NCI-H1105 (cell line): ENCODE results near the gene SNTG2.

Source experiments
- DNase-seq: peaks from one replicate; lab custom pipeline; 2025; lab: John Stamatoyannopoulos, UW

The SNTG2 gene

DNA sequence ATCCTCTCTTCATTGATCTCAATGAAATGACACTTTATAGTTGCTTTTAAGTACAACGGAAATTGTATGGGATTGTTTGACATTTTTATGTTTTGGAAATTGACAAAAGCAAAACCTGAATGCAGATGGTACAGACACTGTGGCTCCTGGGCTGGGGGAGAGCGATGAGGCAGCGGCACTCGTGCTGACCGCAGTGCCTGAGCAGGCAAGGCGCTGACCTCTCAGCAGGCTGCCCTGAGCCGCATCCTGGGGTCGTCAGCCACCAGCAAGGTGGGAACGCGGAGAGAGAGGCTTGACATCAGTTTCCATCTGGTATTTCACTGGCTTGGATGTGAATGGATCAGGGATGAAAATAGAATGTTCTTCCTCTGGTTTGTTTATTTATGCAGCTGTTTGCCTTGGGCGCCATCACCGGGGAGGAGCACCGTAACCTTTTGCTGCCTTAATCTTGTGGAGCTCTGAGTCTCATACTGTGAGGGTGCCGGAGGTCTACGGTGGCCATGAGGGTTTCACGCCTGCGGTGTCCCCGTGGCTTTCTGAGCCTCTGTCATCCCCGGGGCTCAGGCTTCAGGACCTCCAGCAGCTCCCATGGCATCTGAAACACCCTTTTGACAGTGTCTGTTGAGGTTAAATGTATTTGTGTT lies 367.8 kb downstream of the SNTG2 start:
- no peak for DNase-seq

DNA sequence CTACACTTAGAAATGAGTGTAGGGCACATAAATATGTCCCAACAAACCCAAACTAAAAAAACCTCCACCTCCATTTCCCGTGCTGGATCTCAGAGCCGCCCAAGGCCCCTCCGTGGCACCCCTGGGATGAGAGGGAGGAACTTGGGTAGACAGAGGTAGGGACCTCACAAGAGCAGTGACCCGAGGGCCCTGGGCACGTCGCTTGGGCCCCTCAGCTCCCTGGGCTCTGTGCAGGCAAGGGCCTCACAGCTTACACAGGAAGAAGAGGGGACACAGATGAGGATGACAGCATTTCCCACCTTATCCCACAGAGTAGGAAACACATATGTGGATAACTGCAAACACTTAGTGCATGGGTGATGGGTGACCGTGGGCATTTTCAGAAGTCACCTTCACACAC lies 368.7 kb downstream of the SNTG2 start:
- no peak for DNase-seq

DNA sequence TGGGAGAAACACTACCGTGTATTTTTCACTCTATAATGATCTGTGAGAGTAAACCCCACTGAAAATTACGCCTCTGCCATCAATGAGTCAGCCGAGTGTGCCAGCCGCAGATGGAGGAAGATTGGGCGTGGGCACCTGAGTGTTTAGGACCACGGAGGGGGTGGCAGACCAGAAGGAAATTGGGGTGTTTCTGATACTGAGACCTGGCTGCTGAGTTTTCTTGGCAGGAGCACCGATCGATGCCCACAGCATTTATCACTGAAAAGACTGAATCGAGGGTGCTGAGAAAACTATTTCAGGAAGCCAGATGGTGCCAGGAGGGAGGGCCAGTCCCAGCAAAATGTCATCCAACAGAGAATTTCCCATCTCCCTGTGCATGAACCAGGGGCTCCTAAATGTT lies 370.7 kb downstream of the SNTG2 start:
- DNase-seq, result no peak

DNA sequence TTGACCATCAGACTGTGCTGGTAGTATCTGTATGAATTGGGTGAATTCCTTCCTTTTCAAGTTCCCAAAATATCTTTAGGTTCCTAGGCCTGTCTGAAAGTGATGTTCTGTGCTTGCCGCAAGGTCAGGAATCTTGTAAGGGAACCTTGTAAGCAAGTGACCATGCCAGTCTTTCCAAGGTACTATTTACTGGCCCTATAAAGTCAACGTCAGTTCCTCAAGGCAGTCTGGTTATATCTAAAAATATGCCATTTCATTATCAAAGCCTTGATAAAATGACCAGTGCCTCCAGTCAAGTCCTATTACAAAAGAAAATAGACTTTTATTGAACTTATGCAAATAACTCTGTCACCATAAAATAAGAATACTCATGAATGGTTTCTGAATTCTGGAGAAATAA lies 374.2 kb downstream of the SNTG2 start:
- DNase-seq, result no peak

DNA sequence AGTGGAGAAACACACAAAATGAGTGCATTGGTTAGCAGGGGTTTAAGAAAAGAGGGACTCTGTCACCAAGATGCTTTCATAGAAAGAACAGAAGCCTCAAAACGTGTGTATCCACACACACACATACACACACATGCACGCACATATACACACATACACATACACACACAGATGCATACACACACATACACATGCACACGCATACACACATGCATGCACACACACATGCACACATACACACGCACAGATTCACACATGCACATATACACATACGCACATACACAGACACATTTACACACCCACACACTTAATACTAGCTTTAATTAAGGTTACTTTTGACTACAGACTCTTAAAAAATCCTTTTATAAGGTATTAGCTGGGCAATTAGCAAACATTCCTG lies 378.0 kb downstream of the SNTG2 start:
- DNase-seq, result no peak

DNA sequence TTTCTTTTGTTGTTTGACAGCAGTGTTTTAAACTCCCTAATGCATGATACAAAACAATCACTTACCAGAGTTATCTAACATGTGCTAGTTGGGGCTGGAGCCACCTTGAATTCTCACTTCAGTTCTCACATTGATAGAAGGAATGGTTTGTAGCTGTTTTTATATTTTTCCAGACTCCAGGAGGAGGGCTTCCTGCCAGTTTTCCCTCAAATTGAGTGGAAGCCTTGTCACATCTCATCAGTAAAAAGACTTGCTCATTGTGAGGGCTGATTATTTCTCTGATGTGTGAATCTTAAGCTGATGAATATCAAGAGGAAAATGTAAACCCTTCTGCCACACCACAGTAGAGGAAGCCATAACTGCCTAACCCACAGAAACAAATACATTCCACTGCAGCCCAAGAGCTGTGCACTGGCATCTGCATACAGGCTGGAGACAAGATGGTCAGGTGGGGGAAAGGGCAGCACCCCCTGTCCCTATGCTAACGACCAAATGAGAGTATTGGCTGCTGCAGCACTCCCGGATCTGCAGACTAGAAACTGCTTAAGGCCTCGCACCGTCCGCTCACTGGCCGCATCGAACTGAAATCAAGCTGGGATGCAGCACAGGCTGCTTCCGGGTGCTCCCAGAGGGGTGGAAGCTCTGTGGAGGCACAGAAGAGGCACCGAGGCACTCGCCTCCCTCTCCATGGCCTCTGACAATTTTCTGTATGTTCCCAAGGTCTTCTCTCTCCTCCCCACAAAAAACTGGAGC lies 388.9 kb downstream of the SNTG2 start:
- no peak for DNase-seq

DNA sequence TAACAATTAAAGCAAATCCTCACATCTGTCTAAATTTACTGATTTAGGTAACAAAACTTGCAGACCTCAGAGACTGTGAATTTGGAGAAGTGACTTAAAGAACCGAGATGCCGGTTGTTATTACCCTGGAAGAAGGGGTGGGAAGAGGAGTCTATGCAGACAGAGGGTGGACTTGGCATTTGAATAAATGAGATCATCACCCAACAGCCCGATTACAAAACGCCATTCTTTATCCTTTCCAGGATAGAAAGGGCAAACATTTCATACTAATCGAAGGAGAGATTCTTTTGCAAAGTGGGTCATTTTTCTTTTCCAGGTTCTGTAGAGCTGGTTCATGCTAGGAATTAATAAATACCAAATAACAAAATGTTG lies 389.5 kb downstream of the SNTG2 start:
- DNase-seq, result no peak

DNA sequence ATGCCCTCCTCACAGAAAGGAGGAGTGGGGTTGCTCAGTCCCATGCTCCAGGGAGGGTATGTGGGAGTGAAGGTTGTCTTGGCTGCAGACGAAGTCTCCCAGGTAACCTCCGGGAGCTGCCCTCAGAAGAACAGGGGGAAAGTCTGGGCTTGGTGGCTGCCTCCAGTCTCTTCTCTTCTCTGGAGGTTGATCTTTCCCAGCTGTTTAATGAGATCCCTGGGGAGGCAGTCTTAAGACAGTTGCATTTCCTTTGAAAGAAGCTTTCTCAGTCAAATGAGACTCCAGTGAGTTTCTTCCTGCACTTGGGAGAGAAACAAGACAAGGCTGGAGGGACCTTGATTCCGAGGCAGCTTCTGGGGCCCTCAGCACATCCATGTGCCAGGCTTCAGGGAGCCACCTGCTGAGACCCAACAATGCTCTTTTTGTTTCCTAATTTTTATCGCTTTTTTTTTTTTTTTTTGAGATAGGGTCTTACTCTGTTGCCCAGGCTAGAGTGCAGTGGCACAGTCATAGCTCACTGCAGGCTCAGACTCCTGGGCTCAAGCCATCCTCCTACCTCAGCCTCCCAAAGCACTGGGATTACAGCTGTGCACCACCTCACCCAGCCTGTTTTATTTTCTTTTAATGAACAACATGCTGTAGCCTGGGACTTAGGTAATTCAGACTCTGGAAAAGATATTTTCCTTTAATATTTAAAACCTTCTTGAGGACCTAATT lies 390.9 kb downstream of the SNTG2 start:
- DNase-seq, result no peak

DNA sequence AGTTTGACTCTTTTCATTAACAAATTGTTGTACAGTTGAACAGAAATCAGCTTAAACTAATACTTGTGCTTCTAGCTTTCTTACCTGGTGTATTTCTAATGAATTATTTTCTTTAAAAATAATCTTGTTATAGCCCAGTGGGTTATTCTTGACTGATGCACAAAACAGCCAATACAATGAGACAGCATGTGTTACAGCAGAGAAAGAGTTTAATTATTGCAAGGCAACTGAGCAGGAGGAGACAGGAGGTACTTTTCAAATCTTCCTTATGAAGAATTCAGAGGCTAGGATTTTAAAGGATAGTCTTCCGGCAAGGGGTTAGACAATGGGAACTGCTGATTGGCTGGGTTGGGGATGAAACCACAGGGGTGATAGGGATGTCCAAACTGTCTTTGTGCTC lies 398.1 kb downstream of the SNTG2 start:
- no peak for DNase-seq

DNA sequence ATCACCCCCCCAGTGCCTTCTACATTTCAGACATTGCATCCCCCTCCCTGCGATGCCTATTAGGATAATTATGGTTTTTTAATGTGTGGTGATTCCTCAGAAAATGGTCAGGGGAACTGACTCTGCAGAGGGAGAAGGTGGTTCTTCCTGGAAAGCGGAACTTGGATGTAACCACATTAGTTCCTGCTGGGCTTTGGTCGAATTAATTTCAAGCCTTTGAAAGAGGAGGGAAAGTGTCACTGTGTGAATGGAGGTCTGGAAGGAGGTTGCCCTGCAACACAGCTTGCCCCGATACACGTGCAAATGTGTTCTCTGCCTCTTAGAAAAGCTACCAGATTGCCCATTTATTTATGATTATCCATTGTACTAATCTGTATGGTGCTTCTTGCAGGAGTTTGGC lies 399.5 kb downstream of the SNTG2 start:
- DNase-seq, result no peak

DNA sequence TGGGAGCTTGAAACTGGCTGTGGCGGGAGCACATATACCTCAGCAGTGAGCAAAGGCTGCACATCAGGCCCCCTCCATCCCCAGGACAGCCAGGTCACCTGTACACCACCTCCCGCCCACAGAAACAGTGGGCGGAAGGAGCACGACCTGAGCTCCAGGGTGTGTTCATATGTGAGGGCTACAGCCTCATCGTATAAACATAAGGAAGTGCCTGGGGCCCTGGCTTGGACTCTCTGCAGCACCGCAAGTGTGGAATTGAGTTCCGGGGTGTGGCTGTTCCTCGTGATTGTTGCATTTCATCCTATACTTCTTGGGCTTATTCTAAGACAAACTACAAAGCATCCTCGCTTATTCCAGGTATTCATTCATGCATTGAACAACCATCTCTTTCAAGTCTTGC lies 402.5 kb downstream of the SNTG2 start:
- DNase-seq, result no peak

DNA sequence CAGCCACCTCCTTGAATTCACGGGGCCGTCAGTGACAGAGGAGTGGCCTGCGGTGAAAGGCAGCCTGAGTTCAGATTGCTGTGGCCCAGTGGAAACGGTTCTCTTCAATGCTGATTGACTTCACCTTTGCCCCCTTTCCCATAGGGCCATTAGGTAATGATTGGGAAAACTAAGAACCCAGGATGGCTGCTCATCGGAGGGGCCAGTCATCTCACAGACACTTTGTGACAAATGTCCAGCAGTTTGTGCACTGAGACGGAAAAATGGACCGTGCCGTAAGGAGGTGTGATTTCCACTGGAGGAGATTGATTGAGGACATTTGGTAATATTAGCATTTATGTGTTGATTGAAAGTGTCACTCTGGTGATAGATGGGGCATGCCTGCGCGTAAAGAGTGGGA lies 402.9 kb downstream of the SNTG2 start:
- DNase-seq, result no peak

DNA sequence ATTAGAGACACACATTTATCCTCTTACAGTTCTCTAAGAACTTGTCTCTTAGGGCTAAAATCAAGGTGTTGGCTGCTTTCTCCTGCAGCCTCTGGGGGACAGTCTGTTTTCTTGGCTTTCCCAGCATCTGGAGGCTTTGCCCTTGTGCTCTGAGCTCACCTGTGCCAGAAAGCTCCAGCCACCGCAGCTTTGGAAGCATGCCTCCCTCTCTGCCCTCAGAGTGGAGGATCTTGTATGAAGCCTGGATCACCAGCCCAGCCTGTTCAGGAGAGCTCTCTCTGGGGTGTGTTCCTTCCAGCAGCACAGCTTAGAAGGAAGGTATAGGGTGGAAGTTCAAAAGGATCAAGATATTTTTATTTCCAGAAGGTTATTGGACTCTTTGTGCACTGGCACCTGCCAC lies 409.5 kb downstream of the SNTG2 start:
- DNase-seq, result no peak

DNA sequence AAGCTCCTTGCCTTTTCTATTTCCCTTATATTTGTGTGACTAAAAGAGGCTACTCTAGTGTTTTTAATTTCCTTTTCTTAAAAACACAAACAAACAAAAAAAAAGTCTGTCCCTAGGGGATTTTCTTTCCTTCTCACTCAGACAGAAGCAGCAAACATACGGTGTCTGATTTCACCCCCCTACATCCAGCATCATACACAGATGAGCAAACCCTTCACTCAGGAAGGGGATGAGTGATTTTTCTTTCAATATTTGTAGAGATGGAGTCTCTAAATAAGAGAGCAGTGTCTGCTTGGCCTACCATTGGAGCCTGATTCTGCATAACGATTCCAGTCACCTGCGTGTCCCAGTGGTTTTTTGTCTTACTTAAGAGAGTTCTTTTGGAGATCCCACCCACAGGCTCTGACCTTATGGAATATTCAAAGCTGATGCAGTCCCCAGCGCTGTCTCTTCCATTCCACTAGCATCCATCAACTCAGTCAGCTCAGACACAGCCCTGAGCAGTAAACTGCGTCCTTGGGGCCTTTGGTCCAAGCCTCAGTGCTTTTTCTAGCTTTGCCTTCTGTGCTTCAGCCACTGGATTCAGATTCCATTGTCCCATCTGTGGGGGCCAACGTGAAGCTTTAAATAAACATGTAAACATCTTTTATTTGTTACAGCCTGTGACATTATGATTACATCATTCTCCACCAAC lies 410.1 kb downstream of the SNTG2 start:
- no peak for DNase-seq

DNA sequence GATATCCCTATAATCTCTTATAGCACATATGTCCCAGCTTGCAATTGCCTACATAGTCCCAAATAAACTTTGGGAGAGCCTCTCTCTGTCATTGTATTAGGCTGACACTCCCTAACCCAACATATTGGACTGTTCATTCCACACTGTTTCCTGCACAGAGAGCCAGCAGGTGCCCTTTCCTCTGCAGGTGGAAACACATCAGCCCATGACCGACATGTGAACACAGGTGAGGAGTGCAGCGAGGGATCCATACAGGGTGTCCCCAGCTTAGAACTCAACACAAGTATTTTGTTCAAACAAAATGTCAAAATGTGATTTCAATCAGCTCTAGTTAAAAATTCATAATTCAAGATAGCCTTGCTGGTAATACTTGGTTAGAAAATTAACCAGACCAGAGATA lies 412.7 kb downstream of the SNTG2 start:
- DNase-seq, result no peak

DNA sequence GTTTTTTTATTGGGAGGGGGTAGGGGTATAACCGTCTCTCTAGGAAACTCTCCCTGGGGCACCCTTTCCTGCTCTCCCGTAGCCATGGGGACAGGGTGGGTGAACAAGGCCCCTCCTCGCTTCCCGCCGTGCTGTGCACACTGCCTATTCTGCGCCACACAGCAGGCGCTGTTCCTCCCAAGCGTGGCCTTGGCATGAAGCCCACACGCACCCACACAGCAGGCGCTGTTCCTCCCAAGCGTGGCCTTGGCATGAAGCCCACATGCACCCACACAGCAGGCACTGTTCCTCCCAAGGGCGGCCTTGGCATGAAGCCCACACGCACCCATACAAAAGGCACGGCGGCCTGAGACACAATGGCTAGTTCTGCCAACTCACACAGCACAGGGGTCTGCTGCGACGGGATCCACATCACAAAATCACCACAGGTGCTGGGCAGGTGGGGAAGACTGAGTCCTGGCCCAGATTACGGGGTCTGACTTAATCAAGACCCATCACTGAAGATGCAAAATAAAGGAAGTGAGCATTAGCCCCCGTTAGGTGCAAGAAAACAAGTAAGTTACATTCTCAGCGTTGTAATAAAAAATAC lies 416.0 kb downstream of the SNTG2 start:
- DNase-seq, result peak; percentile 93

DNA sequence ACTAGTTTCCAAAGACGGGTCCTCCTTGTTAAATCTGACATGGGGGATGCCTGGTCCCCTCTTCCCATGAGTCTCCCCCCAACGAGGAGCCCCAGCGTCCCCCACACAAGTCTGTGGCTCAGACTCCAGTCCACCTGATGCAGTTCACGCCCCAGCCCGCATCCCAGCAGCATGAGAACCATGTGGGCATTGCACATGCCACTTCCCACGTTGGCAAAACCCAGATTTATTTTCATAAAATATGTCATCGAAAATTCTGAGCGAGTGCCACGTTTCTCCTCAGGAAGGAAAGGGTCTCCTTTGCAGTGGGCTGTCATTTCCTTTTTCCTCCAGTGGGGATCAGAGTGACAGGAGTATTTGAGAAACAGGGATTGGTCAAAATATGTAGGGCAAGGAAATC lies 417.0 kb downstream of the SNTG2 start:
- DNase-seq, result no peak

DNA sequence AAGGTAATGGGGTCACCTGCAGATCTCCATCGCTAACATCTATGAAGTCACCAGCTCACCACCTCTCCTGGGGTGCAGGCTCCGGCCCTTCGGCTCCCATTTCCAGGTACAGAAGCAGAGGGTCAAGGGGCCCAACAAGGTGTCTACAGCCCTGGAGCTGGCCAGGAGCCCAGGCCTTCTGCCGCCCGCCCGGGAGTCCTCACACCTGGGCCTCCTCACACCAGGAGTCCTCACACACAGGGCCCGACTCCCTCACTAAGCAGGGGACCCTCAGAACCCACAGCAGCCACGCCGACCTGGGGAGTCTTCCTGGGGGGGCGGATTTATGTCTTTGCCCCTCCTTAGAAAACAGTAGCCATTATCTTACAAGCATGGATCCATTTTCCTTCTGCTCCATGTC lies 419.3 kb downstream of the SNTG2 start:
- no peak for DNase-seq

DNA sequence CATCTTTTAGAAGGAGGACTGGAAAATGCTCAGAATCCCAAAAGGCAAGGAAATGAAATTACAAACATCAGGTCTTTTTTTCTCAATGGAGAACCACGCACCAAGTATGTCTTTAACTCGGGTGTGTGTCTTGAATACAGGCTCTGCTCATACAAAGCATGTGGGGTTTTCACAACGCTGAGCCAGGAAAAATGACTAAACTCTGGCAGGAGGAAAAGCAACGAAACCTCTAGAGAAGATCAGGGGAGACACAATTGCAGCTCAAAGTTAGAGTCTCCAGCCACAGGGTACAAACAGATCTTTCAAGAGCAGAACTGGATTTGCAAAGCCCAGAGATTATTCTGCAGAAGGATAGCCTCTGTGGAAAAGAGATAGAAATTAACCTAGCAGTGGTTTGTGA lies 419.8 kb downstream of the SNTG2 start:
- DNase-seq, result no peak

DNA sequence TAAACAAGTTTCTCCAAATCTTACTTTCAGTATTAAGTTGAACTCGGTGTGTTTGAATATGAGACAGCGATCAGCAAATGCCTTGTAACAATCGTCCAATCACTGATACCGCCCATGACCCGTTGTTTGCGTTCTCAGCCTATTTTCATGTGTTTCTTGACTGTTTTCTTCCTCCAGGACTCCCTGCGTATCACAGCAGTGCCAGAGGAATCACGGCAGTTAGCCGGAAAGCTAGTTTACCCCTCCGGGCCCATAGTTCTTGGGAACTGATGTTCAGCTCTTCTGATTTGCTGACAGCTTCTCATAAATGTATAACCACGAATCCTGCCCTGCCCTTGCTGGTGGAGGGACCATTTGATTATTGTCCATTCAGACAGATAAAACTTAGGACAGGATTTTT lies 420.4 kb downstream of the SNTG2 start:
- DNase-seq, result no peak

DNA sequence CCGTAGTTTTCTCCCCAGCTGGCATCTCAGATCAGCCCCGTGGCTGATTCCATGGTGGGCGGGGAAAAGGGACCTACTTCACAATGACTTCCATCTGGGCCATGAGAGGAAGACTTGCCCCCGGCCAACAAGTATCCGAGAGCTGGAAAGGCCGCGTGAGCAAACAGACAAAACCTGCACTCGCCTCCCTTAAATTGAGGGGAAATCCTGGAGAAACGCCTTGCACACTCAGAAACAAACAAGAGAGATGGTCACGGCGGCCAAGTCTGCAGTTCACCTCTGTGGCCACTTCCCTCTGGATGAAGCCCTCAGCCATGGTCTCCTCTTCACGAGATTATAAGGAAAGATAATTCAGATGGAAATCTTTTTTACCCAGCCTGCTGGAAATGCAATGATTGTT lies 423.2 kb downstream of the SNTG2 start:
- DNase-seq, result no peak

DNA sequence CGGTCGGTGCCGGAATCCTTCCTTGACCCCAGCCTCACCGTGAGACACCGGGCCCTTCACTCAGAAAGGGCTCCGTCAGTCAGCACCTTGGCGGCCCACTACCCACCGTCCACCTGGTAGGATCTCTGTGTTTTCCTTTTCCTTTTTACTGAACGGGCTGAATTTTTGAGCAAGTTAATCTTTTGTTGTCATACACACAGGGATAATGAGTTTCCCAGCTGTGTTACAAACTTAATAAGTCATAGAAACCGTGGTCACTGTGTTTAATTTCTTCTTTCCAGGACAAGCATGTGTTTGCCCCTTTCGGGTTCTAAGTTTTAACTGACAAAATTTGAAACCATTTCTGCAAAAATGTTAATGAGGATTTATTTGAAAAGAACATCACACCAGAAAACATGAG lies 423.6 kb downstream of the SNTG2 start:
- DNase-seq, result no peak

DNA sequence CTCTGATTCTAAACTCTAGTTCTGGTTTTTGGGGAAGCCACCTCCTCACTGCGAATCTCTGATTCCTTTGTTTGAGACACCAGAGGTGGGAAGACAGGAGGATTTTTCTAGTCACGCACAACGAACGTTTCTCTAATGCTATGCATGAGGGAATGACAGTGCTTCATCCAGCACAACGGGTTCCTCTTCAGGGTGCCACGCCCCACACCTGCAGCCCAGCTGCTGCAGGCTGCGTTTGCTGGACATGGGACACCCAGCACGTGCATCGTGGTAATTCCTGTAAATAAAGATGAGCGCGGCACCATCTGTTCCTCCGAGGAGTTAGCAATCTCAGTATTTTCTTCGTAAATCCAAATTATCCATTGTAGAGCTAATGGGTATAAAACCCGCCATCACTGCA lies 425.1 kb downstream of the SNTG2 start:
- DNase-seq, result no peak
